H1 (cell line): ENCODE measurements around the gene TFCP2L1. TPM values are rescaled to one million over a fixed set of nuclear protein-coding genes. Genes with fewer than 3 reads are reported as not detected.
A peak's percentile ranks its signal among the peaks of the same experiment; 100 is the strongest.

ENCODE experiments used
- CTCF ChIA-PET: fragments of 300-600 bp; sonication (Branson Sonifier 250); formaldehyde crosslinking; loops from one replicate; lab custom pipeline; 2021; ENCODE audit not compliant: partially characterized antibody; lab: Charles Lee
- POLR2A ChIA-PET: fragments of 300-600 bp; sonication (Branson Sonifier 250); formaldehyde crosslinking; loops from one replicate; lab custom pipeline; 2021; ENCODE audit warnings: inconsistent platforms; ENCODE audit not compliant: partially characterized antibody; lab: Charles Lee
- DNase-seq, 2 experiments: peaks; one replicate each; pipeline versions ENCODE4 v3.0.0 to v3.0.0-alpha.2; 2010 to 2022; ENCODE audit warnings: low spot score in 2 of 2, low read depth in 1 of 2, mixed read lengths in 1 of 2
- FAIRE-seq: peaks from 2 replicates; lab custom pipeline; 2011; peaks lifted over from hg19 to GRCh38; lab: Jason Lieb, UNC
- H2AFZ ChIP-seq: 2 replicates; pipeline ENCODE4 v1.8.1; 2012; ENCODE audit warnings: low read length, inconsistent platforms
- H2AK5ac ChIP-seq: 2 replicates; pipeline ENCODE4 v1.6.1; 2013; ENCODE audit warnings: low read depth, low read length
- H2BK120ac ChIP-seq: replicated peaks from 2 replicates; pipeline ENCODE3; 2013; ENCODE audit warnings: low read depth, low read length, inconsistent platforms
- H2BK12ac ChIP-seq: 2 replicates; pipeline ENCODE4 v1.6.1; 2013; ENCODE audit warnings: low read depth, low read length
- H2BK15ac ChIP-seq: 2 replicates; pipeline ENCODE4 v1.6.1; 2013; ENCODE audit warnings: low read length
- H2BK20ac ChIP-seq: 2 replicates; pipeline ENCODE4 v1.6.1; 2013; ENCODE audit warnings: low read length
- H2BK5ac ChIP-seq: 2 replicates; pipeline ENCODE4 v1.6.1; 2013; ENCODE audit warnings: low read depth, low read length
- H3K14ac ChIP-seq: 2 replicates; pipeline ENCODE4 v1.6.1; 2013; ENCODE audit warnings: inconsistent platforms; ENCODE audit not compliant: insufficient read length
- H3K18ac ChIP-seq: 2 replicates; pipeline ENCODE4 v1.6.1; 2013; ENCODE audit warnings: low read length; ENCODE audit errors: extremely low read depth
- H3K23ac ChIP-seq: 2 replicates; pipeline ENCODE4 v1.6.1; 2013; ENCODE audit warnings: inconsistent platforms; ENCODE audit not compliant: insufficient read length
- H3K23me2 ChIP-seq: 2 replicates; pipeline ENCODE4 v1.6.1; 2013; ENCODE audit warnings: low read depth, low read length
- H3K27ac ChIP-seq: 2 replicates; pipeline ENCODE4 v1.6.1; 2011; ENCODE audit warnings: low read depth, low read length, inconsistent platforms
- H3K27me3 ChIP-seq, 4 experiments: replicated peaks in 1 of 4; 1 replicate in 1 of 4; 2 replicates in 3 of 4; pipeline versions ENCODE4 v1.6.1 to v1.8.1; 2011 to 2013; ENCODE audit warnings: low read length in 3 of 4, mild to moderate bottlenecking in 3 of 4, inconsistent platforms in 2 of 4, mixed read lengths in 2 of 4, moderate library complexity in 1 of 4; ENCODE audit not compliant: control insufficient read depth in 3 of 4, insufficient read depth in 3 of 4; ENCODE audit errors: extremely low read depth in 1 of 4
- H3K36me3 ChIP-seq, 4 experiments: 2 replicates each; pipeline versions ENCODE4 v1.6.1 to v1.8.1; 2011 to 2013; ENCODE audit warnings: mild to moderate bottlenecking in 4 of 4, low read length in 3 of 4, moderate library complexity in 2 of 4, control low read depth in 1 of 4, inconsistent platforms in 1 of 4; ENCODE audit not compliant: insufficient read depth in 4 of 4, control insufficient read depth in 2 of 4
- H3K4ac ChIP-seq: replicated peaks from 2 replicates; pipeline ENCODE3; 2013; ENCODE audit warnings: low read length, low read depth, mixed read lengths, inconsistent platforms; ENCODE audit not compliant: insufficient read length
- H3K4me1 ChIP-seq, 4 experiments: replicated peaks in 1 of 4; 1 replicate in 1 of 4; 2 replicates in 3 of 4; pipeline versions ENCODE4 v1.6.1 to v1.8.1; 2011 to 2013; ENCODE audit warnings: low read length in 3 of 4, inconsistent platforms in 2 of 4, mixed read lengths in 1 of 4; ENCODE audit not compliant: insufficient read depth in 4 of 4, control insufficient read depth in 3 of 4
- H3K4me2 ChIP-seq, 2 experiments: 2 replicates each; pipeline versions ENCODE4 v1.6.1 to v1.8.1; 2011 to 2013; ENCODE audit warnings: low read depth in 2 of 2, low read length in 2 of 2, control low read depth in 1 of 2, inconsistent platforms in 1 of 2, mild to moderate bottlenecking in 1 of 2; ENCODE audit not compliant: insufficient read depth in 1 of 2
- H3K4me3 ChIP-seq, 4 experiments: fragments of 200-600, 300-600 bp in 1 of 4; sonication (generic), shearing (Covaris generic), sonication (Bioruptor Twin) in 1 of 4; 2 replicates each; pipeline versions ENCODE4 v1.5.1 to v1.8.1; 2011 to 2016; ENCODE audit warnings: low read length in 4 of 4, low read depth in 3 of 4, control low read depth in 2 of 4, inconsistent platforms in 2 of 4, mild to moderate bottlenecking in 2 of 4, mixed read lengths in 1 of 4, moderate library complexity in 1 of 4; ENCODE audit not compliant: insufficient read depth in 2 of 4; ENCODE audit errors: extremely low read depth in 1 of 4
- H3K56ac ChIP-seq: replicated peaks from 2 replicates; pipeline ENCODE3; 2013; ENCODE audit warnings: low read depth, mild to moderate bottlenecking, mixed read lengths, low read length, inconsistent platforms; ENCODE audit not compliant: insufficient read length
- H3K79me1 ChIP-seq: 2 replicates; pipeline ENCODE4 v1.6.1; 2013; ENCODE audit warnings: low read depth, low read length, control low read depth
- H3K79me2 ChIP-seq, 2 experiments: 2 replicates each; pipeline versions ENCODE4 v1.6.1 to v1.8.1; 2012 to 2013; ENCODE audit warnings: low read length in 2 of 2, mild to moderate bottlenecking in 2 of 2, inconsistent platforms in 1 of 2; ENCODE audit not compliant: insufficient read depth in 2 of 2, control insufficient read depth in 1 of 2
- H3K9ac ChIP-seq, 4 experiments: replicated peaks in 1 of 4; 1 replicate in 1 of 4; 2 replicates in 3 of 4; pipeline versions ENCODE4 v1.6.1 to v1.8.1; 2011 to 2013; ENCODE audit warnings: low read depth in 3 of 4, low read length in 3 of 4, control low read depth in 2 of 4, mild to moderate bottlenecking in 2 of 4, moderate library complexity in 2 of 4, inconsistent platforms in 1 of 4; ENCODE audit errors: extremely low read depth in 1 of 4
- H3K9me3 ChIP-seq, 2 experiments: 2 replicates each; pipeline versions ENCODE4 v1.6.1 to v1.8.1; 2012 to 2013; ENCODE audit warnings: mild to moderate bottlenecking in 2 of 2, moderate library complexity in 2 of 2, control low read depth in 1 of 2, inconsistent platforms in 1 of 2, low read depth in 1 of 2, low read length in 1 of 2, mixed read lengths in 1 of 2; ENCODE audit not compliant: insufficient read depth in 2 of 2
- H4K20me1 ChIP-seq, 2 experiments: replicated peaks in 1 of 2; 2 replicates each; pipeline versions ENCODE3 to v1.8.1; 2011 to 2013; ENCODE audit warnings: inconsistent platforms in 2 of 2, low read length in 2 of 2, mild to moderate bottlenecking in 1 of 2; ENCODE audit not compliant: insufficient read depth in 2 of 2, control insufficient read depth in 1 of 2
- H4K5ac ChIP-seq: 2 replicates; pipeline ENCODE4 v1.6.1; 2013; ENCODE audit warnings: low read length, low read depth, mixed read lengths, inconsistent platforms; ENCODE audit not compliant: insufficient read length
- H4K8ac ChIP-seq: 2 replicates; pipeline ENCODE4 v1.8.0; 2013; ENCODE audit warnings: mild to moderate bottlenecking, moderate library complexity, low read length, inconsistent platforms; ENCODE audit not compliant: insufficient read depth; ENCODE audit errors: extremely low read depth
- H4K91ac ChIP-seq: replicated peaks from 2 replicates; pipeline ENCODE3; 2013; ENCODE audit warnings: low read length, mixed read lengths, inconsistent platforms; ENCODE audit not compliant: insufficient read length
- CHD2 ChIP-seq: IDR thresholded peaks from 2 replicates; pipeline ENCODE4 v1.6.1; 2012; ENCODE audit warnings: low read length, improper control_type of control experiment
- E2F6 ChIP-seq: IDR thresholded peaks from 2 replicates; pipeline ENCODE4 v1.6.1; 2012; ENCODE audit warnings: inconsistent platforms
- EGR1 ChIP-seq: IDR thresholded peaks from 2 replicates; pipeline ENCODE4 v1.6.1; 2011; ENCODE audit warnings: low read depth, low read length, borderline replicate concordance
- KDM4A ChIP-seq: IDR thresholded peaks from one replicate; pipeline ENCODE4 v1.7.1; 2012; ENCODE audit warnings: low read depth, mild to moderate bottlenecking, moderate library complexity, low read length, inconsistent platforms; ENCODE audit not compliant: severe bottlenecking
- KDM5A ChIP-seq: fragments of 200-600 bp; IDR thresholded peaks from 2 replicates; pipeline ENCODE4 v1.7.1; 2012; ENCODE audit warnings: mild to moderate bottlenecking, low read length, inconsistent platforms, mixed read lengths
- NANOG ChIP-seq: IDR thresholded peaks from 2 replicates; pipeline ENCODE4 v1.6.1; 2011; ENCODE audit warnings: low read length, low read depth, mild to moderate bottlenecking, inconsistent platforms; ENCODE audit not compliant: insufficient read depth, poor library complexity, severe bottlenecking
- SIN3A ChIP-seq, 2 experiments: IDR thresholded peaks in 1 of 2; conservative IDR thresholded peaks in 1 of 2; 2 replicates each; pipeline ENCODE4 v1.6.1; 2011 to 2012; ENCODE audit warnings: low read length in 2 of 2, improper control_type of control experiment in 1 of 2, low read depth in 1 of 2, mild to moderate bottlenecking in 1 of 2
- WGBS, 2 experiments: shearing (Covaris generic) in 1 of 2; methylation state at CpG; one replicate each; pipeline versions ENCODE4 v1.1.6 to v1.1.7; 2013 to 2015; ENCODE audit warnings: low lambda C conversion rate in 2 of 2, mixed read lengths in 2 of 2, inconsistent platforms in 1 of 2, low coverage in 1 of 2, missing lambda C conversion rate in 1 of 2; ENCODE audit not compliant: insufficient replicate concordance in 2 of 2, insufficient coverage in 1 of 2, insufficient read length in 1 of 2; ENCODE audit errors: extremely low coverage in 1 of 2, missing lambda C conversion rate in 1 of 2; 5-methylcytosine and 5-hydroxymethylcytosine counted together
- polyA plus RNA-seq, 7 experiments: library from polyadenylated mRNA; depleted of rRNA in 3 of 7; stranded (reverse) in 5 of 7; unstranded in 2 of 7; fragments of >200 nt in 5 of 7; fragments of 200-250 nt in 2 of 7; gene quantifications; 1 replicate in 5 of 7; 2 replicates in 1 of 7; 4 replicates in 1 of 7; pipeline versions ENCODE4 v1.2.1 to v1.2.3, GENCODE V29; 2011 to 2013; ENCODE audit warnings: missing spikeins in 2 of 7, mixed read lengths in 2 of 7
- total RNA-seq: library from RNA; stranded (reverse); fragmentation: NEBNext Ultra II Directional; extraction: Animal tissue kit (Norgen Biotek cat#: 25700); gene quantifications from 2 replicates; pipeline ENCODE4 v1.2.1, GENCODE V29; 2021

Gene TFCP2L1
- total and polyA plus RNA-seq, 2 of the 8 experiments (the other 6 are each of a cell fraction or from before 2014, with no cell fraction given) = 1.5 to 3.8 TPM

- 84% methylated on average over 3 of the region's 3 CpGs; no CpG with 5 or more reads in 1 of the 2 experiments for WGBS, 2 experiments
- no peaks in the 10 kb centered on the region for H3K79me1 ChIP-seq
Observed at GRCh38 chr2:121272596-121272995, 12.4 kb downstream of the TFCP2L1 start.

More at GRCh38 chr2:121272596-121272995, 12.4 kb downstream of the TFCP2L1 start:
- H3K14ac ChIP-seq = no peak overlapping the region
- H3K79me2 ChIP-seq = no peaks in the 10 kb centered on the region
- H3K27me3 ChIP-seq = no peaks in the 10 kb centered on the region
- no peak overlapping the region for H2BK12ac ChIP-seq
- no peak for DNase-seq
- H3K9me3 ChIP-seq = no peaks in the 10 kb centered on the region
- H3K4ac ChIP-seq = no peak overlapping the region
- no peak overlapping the region for H3K4me2 ChIP-seq
- H4K5ac ChIP-seq = no peak overlapping the region
- no peaks in the 10 kb centered on the region for H4K20me1 ChIP-seq
- ChIA-PET POLR2A (no interaction called here), CTCF (interaction anchor here (1.3 to 1.4 kb wide), 3 partner anchors 19 to 192 kb away, joined by 3 to 4 read pairs (median 3); no protein-coding TSS in a partner anchor)
- no peak overlapping the region for H2BK120ac ChIP-seq
- H3K18ac ChIP-seq = no peak overlapping the region
- peak overlapping the region in 1 of 4 experiments; percentile 8; a peak in 1 of 7 replicates for H3K9ac ChIP-seq
- H3K56ac ChIP-seq = no peak overlapping the region
- no peak overlapping the region for H4K8ac ChIP-seq
- H3K36me3 ChIP-seq = no peaks in the 10 kb centered on the region
- FAIRE-seq = no peak
- H2BK15ac ChIP-seq = no peak overlapping the region
- TF ChIP-seq KDM4A (no peak), EGR1 (no peak), E2F6 (no peak), SIN3A (conservative IDR thresholded peaks at IDR 0.05 in 1 of 2, IDR thresholded peaks at IDR 0.05 in 1 of 2; ENCODE audit: low read depth in 1 of 2, low read length in 2 of 2) (no peak), NANOG (no peak), CHD2 (no peak), KDM5A (no peak)
- no peak overlapping the region for H2BK5ac ChIP-seq
- H3K27ac ChIP-seq = no peak overlapping the region
- H3K23ac ChIP-seq = no peak overlapping the region
- no peak overlapping the region for H2BK20ac ChIP-seq
- no peaks in the 10 kb centered on the region for H3K23me2 ChIP-seq
- H2AK5ac ChIP-seq = no peak overlapping the region
- H4K91ac ChIP-seq = no peak overlapping the region
- no peak overlapping the region for H3K4me3 ChIP-seq
- H2AFZ ChIP-seq = no peak overlapping the region
- no peaks in the 10 kb centered on the region for H3K4me1 ChIP-seq
